Fibroblast of villous mesenchyme (primary cell): Measurements from ENCODE around the gene RBP3. TPM values are rescaled to one million over a fixed set of nuclear protein-coding genes. Genes with fewer than 3 reads are reported as not detected.
A peak's percentile ranks its signal among the peaks of the same experiment; 100 is the strongest.

Source experiments
- DNase-seq: peaks from one replicate; pipeline ENCODE4 v3.0.0-alpha.2; 2010; ENCODE audit warnings: low read depth
- H3K4me3 ChIP-seq: 2 replicates; pipeline ENCODE4 v1.5.1; 2011; ENCODE audit warnings: low read depth, mild to moderate bottlenecking, low read length
- CTCF ChIP-seq: IDR thresholded peaks from 2 replicates; pipeline ENCODE4 v1.5.1; 2012; ENCODE audit warnings: low read depth, mild to moderate bottlenecking, low read length; ENCODE audit not compliant: insufficient read depth
- total RNA-seq: library from RNA; depleted of rRNA; stranded (reverse); fragments of >200 nt; gene quantifications from 2 replicates; pipeline ENCODE4 v1.2.3, GENCODE V29; 2012

The RBP3 gene
- total RNA-seq, 1 donor: not detected

- H3K4me3 ChIP-seq: no peak overlapping the region
- peak; percentile 36 for TF ChIP-seq CTCF
- DNase-seq: peak; percentile 19
Measured at GRCh38 chr10:47354165-47354564, 6.0 kb downstream of the RBP3 start.

- no peak for DNase-seq
- TF ChIP-seq CTCF: no peak
- no peak overlapping the region for H3K4me3 ChIP-seq
Measured at GRCh38 chr10:47354900-47355299, 6.7 kb downstream of the RBP3 start.

- DNase-seq: no peak
- no peak overlapping the region for H3K4me3 ChIP-seq
- TF ChIP-seq CTCF: no peak
Measured at GRCh38 chr10:47356708-47357107, 8.5 kb downstream of the RBP3 start.

GRCh38 chr10:47357131-47357582 lies 9.0 kb downstream of the RBP3 start:
- no peak overlapping the region for H3K4me3 ChIP-seq
- no peak for TF ChIP-seq CTCF
- no peak for DNase-seq

GRCh38 chr10:47357911-47358310 lies 9.7 kb downstream of the RBP3 start:
- TF ChIP-seq CTCF: no peak
- H3K4me3 ChIP-seq: no peak overlapping the region
- no peak for DNase-seq

GRCh38 chr10:47358457-47358856 lies 10.3 kb downstream of the RBP3 start:
- no peak overlapping the region for H3K4me3 ChIP-seq
- DNase-seq: no peak
- TF ChIP-seq CTCF: no peak

- H3K4me3 ChIP-seq: no peak overlapping the region
- TF ChIP-seq CTCF: no peak
- DNase-seq: no peak
Measured at GRCh38 chr10:47359101-47359500, 10.9 kb downstream of the RBP3 start.
